Epidermal melanocyte (primary cell): ENCODE results near the gene CCDC80.
"Not testable (repeated sequence)": the region's sequence is repeated elsewhere in the genome, so short reads cannot be mapped to it uniquely, and the experiment has no call there.

Experiments
- DNase-seq: peaks from one replicate; pipeline ENCODE4 v3.0.0; 2011; ENCODE audit warnings: low spot score; ENCODE audit not compliant: insufficient read length

The CCDC80 gene

DNA sequence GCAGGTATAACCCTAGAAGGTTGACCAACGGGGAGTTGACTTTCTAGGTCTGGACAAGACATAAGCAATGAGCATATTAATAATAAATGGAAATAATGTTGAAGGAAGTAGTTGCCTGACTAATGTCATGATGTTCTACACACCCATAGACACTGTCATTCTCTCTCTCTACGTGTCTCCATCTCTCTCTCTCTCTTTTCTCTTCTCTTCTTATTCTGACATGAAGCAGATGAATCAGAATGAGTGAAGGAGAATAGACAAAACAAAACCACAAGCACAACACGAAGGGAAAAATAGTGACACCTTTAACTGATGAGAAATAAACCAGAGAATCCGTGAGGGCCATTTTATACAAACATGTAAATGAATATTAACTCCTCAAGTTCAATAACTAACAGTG is 26.7 kb upstream of the CCDC80 start:
- DNase-seq: no peak

DNA sequence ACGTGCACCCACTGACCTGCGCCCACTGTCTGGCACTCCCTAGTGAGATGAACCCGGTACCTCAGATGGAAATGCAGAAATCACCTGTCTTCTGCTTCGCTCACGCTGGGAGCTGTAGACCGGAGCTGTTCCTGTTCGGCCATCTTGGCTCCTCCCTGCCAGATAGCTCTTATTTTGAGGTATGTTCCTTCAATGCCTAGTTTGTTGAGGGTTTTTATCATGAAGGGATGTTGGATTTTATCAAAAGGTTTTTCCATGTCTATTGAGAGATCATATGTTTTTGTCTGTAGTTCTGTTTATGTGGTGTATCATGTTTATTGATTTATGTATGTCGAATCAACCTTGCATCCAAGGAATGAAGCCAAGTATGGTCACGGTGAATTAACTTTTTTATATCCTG is 24.1 kb upstream of the CCDC80 start:
- DNase-seq: not testable (repeated sequence)

DNA sequence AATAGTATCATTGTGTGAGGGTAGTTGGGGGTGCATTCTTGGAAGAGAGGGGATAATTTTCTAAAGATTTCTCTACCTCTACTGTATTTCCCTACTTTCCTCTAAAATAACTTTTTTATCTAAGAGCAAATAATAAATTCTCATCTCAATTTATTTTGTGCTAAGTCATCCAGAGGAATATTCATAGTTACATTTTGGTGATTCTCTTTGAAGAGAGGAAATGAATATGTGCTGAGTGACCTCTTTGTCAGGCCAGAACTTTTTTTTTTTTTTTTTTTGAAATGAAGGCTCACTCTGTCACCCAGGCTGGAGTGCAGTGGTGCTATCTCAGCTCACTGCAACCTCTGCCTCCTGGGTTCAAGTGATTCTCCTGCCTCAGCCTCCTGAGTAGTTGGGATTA is 15.1 kb upstream of the CCDC80 start:
- no peak for DNase-seq

DNA sequence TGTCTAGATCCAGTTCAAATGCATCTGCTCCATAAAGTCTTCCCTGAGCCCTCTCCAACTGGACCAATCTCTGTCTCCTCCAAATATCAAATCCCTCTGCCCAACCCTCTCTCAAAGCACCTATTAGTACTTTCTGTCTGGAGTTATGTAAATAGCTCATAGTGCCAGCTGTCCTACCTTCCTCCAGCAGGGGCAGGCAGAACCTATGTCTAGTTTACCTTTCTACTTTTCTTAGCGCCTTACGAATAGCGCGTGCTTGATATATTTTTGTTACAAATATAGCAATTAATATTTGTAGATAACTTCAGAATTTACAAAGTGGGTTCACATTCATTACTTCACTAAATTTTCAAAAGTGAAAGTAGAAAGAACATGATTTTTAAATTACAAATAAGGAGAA is 14.0 kb upstream of the CCDC80 start:
- no peak for DNase-seq

DNA sequence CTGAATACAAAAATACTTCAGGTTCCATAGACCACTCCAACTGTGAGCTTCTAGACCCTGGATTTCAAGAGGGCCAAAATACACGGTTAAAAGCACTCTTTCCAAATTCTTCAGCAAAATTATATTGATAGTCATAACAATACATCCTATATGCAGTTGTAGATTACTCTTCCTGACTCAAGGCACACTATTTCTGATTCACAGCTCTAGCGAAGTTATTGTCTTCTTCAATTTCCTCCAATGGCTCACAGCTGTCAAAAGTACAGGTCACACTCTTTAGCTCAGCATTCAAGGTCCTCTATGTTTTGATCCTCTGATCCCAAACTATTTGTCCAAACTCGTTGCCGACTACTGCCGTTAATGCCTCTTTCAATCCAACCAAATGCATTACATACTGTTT is 13.5 kb upstream of the CCDC80 start:
- no peak for DNase-seq

DNA sequence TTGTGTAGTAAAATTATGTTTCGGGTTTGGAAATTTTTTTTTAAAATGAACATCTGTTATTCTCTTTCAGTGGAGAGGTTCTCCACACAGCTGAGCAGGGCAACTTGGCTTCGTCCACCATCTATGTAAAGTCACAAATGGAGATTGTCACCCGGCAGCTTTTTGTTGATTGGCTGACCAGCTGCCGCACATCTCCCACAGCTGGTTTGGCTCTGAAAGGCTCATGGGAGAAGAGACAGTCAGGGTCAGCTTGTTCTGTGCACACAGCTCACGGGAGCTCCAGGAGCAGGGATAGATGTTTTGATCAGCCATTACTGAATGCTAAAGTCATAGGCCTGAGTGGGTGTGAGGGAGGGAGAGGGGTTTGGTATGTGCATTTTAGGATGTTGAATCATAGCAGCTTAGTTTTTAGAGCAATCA is 12.9 kb upstream of the CCDC80 start:
- DNase-seq: no peak

DNA sequence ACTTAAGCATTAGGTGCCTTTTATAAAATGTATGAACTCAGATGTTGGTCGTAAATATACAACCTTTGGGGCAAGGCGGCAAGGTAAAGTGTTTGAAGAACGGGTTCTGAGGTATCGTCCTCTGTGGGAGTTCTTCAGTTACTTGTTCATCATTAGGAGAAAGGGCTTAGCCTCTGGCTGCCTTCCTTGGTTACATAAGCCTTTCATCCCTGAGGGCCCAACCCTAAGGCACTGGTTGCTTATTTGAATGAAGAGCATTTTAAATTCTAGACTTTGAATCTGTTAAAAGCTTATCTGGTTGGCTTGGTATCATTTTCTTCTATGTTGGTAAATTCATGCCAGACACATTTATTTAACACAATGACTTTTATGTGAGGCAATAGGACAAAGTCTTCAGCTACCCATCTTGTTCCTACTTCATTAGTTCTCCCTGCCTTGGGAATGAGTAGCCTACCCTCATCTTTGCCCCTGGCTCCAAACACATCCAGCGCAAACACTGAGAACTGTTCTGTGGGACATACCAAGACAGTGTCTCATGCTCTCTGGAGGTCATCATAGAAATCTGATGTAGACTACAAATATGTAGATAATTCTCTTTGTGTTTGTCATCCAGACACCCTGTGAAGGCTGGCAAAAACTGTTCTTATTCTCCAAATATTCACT is 12.4 kb upstream of the CCDC80 start:
- DNase-seq: peak; percentile 50

DNA sequence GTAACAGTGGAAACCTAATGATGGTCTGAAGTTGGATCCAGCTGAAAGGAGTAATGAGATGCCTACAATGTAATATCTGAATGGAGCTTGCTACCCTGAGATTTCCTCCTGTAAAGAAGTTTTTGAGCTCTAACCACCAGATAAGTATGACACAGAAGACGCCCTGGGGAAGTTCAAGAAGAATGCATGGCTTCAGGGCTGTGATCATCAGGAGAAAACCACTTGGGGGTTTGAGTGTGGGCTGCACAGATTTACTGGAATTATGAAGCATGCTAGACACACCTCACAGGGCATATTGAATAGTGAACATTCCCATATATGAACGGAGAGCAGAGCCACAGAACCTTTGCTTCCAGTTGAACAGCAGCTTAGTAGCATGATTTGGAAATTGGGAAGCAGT is 10.6 kb upstream of the CCDC80 start:
- DNase-seq: no peak

DNA sequence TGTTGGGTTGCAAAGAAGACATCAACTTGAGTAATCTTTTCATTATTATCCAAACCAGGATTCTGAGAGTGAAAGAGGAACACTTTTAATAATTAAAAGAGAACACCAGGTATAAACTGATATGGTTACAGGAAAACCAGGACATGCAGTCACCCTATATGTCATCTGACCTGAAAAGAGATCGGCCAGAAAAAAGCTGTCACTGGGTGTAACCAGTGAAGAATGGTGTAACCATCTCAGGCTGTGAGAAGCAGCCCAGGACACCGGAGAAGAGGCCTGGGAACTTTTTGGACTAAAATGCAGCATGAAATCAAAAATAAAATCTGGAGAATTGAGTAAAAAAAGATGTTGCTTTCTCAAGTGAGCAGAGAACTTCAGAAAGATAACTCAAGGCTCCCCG is 10.1 kb upstream of the CCDC80 start:
- no peak for DNase-seq

DNA sequence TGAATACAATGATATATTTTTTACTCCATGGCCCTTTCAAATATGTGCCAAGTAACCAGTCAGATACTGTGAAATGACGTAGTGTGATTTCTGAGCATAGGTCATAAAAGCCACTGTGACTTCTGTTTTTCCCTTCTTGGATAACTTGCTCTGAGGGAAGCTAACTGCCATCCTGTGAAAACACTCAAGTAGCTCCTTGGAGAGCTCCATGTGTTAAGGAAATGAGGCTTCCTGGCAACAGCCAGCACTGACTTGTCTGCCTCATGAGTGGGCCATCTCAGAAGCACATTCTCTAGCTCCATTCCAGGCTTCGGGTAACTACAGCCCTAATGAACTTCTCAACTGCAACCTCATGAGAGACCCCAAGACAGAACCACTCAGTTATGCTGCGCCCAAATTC is 9.5 kb upstream of the CCDC80 start:
- DNase-seq: no peak

DNA sequence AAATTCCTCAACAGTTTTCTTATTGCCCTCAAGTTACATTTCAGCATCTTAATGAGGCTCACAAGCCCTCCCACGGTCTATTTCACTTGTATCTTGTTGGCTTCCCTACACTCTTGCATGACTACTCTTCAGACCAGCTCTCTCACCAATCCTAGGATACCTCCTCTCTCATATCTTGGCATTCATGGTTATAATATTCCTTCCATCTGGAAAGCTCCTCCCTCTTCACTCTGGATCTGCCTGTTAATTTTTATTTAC is 8.5 kb upstream of the CCDC80 start:
- DNase-seq: no peak

DNA sequence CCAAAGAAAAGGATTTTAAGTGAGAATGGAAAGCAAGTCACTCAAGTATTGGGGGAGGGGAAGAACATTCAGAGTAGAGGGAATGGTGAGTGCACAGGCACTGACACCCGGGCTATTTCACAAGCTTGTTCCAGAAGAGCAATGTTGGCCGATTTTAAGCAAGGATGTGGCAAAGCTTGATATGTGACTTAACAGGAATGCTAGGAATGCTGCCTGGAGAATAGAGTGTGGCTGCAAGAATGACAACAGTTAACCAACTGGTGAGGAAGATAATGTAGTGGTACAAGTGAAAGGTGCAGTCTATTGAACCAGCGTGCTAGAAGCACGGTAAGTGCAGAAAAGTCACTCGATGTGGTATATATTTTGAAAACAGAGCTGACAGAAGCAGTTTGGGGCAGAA is 6.2 kb upstream of the CCDC80 start:
- DNase-seq: no peak

DNA sequence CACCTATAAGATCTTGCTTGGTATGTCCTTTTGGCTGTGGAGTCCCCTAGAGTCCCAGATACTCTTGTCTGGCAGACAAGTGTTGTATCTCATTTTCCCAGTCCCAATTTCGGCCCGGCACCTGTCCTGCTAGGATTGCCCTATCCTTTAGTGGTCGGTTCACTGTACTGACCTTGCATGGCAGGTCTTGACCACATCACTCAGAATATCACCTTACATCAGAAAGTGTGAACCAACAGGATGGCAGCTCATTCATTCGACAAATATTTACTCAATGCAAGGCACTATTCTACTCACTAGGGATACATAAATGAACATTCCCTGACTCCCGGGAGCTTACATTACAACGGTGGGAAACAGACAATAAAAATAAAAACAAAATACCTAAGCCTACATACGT is 5.7 kb upstream of the CCDC80 start:
- DNase-seq: no peak

DNA sequence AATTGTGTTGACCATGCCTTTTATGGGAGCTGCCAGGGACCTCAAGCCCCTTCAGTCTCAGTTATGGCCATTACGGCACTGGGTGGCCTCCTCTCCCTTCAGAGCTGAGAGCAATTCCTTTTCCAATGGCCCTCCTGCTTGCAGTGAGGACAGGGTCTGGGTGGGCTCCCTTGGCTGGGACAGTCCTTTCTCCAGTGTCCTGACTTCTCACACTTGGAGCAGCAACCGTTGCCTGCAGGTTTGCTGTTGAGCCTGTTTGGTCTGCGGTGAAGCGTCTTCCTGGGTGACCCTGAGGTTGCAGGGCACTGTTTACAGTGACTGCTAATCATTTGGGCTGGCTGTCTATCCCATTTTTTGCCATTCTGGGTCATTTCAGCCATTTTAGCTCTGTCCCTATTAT is 3.5 kb upstream of the CCDC80 start:
- no peak for DNase-seq

DNA sequence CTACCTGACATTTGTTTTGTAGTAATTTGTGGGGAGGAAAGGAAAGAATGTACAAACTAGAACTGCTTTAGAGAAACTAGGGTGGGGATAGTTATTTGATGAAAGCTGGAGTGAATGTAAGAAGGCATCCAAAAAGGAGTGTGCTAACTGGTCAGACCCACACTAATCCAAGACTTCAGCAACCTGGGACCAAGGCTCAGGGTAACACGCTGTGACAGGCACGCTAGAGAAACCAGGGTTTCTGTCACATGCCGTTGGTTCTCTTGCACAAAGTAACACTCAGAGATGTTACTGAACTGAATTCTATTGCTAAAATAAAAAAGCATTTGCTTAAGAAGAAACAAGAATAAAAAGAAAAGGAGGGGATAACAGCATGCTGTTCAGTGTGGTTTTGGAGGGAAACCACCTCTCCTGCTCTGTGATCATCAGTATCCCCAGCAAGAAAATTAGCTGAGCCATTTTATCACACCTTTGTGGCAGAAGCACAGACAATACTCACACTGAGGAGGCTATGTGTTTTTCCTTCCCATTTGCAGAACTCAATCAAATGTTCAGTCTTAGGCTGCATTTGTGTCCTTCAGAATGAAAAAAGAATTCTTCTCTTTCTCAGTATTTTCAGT is 2.8 kb upstream of the CCDC80 start:
- no peak for DNase-seq

DNA sequence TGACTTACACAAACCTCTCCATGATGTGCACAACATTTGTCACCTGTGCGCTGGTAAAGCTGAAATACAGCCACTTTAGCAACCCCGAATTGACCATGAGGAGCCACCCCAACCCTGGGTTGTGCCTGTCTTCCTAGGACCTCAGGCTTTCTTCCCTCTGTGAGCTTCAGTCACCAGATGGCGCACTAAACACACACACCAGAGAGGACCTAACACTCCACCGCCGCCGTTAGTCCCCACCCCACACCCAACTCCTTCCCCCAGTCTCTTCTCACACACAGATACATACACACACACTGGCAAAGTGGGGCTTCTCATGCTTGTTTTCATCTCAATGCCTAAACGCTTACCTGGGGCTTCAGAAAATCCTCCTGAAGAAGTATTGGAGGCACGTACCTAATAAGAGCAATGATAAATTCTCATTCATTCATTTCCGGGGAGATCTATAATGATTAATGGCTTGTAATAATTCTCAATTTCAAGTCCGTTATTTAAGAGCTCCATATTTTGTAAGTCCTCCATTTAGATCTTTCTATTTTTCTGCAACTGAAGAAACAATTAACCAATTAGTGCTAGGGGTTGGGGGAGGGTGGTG is 2.1 kb upstream of the CCDC80 start:
- DNase-seq: peak; percentile 53

DNA sequence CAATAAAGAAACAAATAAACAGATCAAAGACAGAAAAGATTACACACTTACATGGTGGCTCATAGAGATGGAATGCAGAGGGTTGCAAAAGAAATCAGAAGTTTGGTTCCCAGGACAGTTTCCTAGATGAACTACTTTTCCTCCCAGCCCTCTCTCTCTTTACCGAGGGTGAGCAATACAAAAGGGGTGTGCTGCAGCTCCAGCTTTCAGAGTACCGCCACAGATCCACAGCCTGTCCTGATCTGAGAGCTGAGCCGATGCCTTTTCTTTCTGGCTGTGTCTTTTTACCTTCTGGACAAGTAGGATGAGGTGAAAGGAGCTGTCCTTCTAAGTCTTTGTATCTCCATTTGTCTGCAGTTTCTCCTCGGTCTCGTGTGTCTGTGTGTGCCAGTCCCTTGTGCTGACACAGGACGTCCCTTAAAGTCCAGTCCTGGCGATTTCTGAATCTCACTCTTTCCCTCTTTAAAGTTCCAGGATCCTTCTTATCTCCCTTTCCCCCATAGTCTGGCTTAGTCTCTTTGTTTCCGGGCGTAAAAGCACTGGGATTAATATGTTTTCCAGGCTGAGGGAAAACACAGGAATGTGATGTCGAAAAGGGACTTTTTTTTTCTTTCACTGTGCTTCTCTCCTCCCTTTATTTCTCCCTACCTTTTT is 540 bp downstream of the CCDC80 start:
- DNase-seq: no peak

DNA sequence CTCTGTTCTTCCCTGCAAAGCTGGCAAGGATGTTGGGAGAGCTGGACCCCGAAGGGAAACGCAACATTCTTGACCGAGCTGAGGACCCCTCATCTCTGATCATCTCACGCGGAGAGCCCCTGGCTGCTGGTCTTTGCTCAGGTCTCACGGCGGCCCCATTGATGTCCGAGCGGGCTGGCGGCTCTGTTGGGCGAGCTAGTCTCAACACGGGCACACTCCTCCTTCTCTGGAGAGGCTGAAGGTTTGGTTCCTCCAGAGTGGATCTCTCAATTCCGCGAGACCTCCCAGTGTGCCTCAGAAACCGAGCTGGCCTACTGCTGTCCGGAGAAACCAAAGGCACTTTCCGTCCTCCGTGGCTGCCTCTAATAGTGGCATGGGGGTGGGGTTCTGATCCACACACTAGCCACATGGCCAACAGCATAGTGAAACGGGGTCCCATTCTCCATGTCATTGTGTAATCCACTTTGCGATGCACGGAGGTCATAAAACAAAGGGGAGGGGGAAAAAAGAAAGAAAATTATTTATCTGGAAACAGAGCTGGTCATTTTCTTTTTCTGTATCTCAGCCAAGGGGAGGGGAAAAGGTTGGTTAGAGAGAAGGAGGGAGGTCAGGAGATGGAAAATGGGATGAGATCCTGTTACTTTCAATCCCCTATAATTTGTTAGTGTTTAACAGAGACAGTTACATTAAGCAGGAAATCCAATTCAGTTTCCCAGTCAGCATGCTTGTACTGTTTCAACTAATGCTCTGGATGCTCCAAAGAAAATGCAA is 1.3 kb downstream of the CCDC80 start:
- no peak for DNase-seq

DNA sequence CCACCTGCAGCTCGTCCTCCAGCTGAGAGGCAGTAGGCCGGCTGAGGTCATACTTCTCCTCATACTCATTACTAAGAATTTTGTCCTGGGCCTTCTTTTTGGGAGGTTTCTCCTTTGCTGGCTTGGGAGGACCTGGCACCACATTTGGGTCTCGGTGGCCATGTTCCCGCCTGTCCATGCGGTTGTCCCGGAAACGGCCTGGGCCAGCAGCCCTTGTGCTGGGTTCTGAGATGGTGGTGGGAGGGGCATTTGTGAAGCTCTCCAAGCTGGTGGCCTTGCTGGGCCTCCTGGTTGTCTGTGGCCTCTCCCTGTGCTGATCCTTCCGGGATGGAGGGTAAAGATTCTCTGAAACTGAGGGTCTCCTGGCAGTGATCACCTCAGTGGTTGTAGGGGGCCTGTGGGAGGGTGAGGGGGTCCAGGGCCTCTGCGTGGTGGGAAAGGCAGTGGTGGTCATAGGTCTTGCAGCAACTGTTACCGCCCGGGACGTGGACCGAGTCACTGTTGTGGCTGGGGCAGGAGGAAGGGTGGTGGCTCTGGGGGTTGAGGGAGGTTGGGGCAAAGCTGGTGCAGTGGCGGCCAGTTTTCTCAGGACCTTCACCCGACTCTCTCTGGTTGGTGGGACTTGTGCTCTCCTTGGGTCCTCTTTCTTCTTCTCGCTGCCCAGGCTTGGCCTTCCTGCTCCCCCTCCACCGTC is 2.5 kb downstream of the CCDC80 start:
- no peak for DNase-seq

DNA sequence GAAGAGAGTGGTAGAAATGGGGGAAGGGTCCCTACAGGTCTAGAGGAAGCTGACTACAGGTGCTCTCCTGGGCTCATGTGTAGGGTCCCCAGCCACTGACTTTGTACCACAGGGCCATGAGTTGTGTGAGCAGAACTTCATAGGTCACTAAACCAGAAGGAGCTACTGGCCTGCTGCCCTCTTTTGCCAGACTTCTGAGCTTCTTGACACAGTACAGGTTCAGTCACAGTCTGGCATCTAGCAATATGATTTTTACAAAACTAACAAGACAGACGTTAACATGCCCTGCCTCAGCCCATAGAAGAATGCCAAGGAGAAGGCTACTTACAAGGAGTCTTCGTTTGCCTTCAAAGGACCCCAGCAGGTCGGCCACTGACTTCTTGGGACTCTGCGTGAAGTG is 3.2 kb downstream of the CCDC80 start:
- no peak for DNase-seq

DNA sequence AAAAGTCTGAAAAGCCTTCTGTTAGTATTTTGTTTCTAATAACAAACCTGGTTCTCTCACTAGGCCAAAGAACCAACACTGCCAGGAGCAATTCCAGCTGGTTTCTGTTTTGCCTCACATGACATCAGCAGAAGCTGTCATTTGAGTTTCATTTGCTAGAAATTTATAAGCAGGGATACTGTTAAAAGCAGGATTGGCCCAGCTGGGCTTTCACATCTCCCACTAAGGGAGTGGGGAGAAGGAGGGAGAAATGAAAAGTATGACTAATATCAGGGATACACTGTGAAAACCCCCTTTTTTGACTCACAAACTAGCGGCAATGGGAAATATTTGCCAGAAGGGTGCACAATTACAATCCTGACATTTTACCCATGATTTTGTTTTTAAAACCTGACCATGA is 5.3 kb downstream of the CCDC80 start:
- peak; percentile 67 for DNase-seq
